GM19463 (cell line): Measurements from ENCODE around the gene B4GALT7.

Source experiments
- ATAC-seq: cut with Tn5 transposase; IDR thresholded peaks from one replicate; pipeline ENCODE4 v1.9.1; 2021; ENCODE audit warnings: mild to moderate bottlenecking, moderate library complexity; ENCODE audit not compliant: unreplicated experiment

Gene B4GALT7

GRCh38 chr5:177592905-177593304 is 7.0 kb upstream of the B4GALT7 start:
- no peak for ATAC-seq

GRCh38 chr5:177593511-177593910 is 6.4 kb upstream of the B4GALT7 start:
- ATAC-seq: no peak

DNA sequence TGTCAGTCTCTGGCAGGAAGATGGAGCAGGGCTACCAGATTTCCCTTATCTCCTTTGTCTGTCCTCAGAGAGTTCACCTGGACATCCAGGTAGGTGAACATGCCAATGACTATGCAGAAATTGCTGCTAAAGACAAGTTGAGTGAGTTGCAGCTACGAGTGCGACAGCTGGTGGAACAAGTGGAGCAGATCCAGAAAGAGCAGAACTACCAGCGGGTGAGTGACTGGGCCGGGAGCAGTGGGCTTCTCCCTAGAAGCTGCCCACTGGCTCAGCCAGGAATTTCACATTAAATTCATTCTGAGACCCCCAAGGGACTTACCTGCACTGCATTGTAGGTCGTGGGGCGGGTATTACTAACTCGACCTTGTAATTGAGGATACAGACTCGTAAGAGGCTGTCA is 5.9 kb upstream of the B4GALT7 start:
- ATAC-seq: no peak

DNA sequence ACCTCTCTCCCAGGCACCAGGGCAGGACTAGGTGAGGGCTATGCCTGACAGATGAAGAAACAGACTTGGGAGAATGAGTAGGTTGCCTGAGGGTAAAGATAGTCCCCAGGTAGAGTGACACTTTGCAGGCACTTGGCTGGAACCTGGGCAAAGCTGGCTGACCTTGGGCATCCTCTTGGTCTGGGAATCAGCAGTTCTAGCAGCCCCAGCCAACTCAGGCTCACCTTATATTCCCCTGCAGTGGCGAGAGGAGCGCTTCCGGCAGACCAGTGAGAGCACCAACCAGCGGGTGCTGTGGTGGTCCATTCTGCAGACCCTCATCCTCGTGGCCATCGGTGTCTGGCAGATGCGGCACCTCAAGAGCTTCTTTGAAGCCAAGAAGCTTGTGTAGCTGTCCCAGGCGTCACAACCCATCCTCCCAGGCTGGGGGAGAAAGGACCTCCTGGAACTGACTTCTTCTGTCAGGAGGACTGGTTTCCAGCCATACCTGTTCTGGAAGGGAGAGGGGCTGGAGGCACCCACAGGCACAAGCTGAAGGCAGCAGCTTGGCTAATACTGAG is 4.8 kb upstream of the B4GALT7 start:
- ATAC-seq: no peak

GRCh38 chr5:177595991-177596774 is 3.7 kb upstream of the B4GALT7 start:
- no peak for ATAC-seq

DNA sequence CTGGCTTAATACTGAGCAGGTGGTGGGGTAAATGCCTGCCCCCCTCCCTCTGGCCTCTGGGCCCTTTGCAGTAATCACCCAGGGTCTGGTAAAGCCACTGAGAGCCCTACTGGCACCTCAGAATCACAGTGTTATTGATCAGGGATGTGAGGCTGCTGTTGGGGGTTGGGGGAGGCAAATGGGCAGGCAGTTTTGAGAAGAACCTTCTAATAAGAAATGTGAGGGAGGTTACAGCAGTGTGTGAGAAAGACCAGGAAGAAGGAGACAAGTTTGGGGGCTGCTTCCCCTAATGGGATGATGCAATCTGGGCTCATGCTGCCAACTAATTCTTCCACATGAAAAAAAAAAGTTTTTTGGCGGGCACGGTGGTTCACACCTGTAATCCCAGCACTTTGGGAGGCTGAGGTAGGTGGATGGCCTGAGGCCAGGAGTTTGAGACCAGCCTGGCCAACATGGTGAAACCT is 3.1 kb upstream of the B4GALT7 start:
- ATAC-seq: no peak

DNA sequence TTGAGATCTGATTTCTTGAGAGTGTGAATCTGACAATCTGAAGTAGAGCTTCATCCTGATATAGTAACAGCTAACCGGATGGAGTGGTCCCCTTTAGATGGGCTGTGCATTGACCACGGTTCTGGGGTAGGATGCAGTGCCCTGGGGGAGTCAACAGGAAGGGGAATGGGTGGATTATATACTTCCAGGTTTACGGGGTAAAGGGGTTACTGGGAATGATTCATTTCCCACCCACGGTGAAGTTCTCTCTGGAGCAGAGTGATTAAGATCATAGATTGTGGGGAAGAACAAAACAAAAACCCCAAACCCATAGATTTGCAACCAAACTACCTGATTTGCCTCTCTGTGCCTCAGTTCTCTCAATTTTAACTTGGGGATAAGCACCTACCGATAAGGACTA is 1.5 kb upstream of the B4GALT7 start:
- no peak for ATAC-seq

DNA sequence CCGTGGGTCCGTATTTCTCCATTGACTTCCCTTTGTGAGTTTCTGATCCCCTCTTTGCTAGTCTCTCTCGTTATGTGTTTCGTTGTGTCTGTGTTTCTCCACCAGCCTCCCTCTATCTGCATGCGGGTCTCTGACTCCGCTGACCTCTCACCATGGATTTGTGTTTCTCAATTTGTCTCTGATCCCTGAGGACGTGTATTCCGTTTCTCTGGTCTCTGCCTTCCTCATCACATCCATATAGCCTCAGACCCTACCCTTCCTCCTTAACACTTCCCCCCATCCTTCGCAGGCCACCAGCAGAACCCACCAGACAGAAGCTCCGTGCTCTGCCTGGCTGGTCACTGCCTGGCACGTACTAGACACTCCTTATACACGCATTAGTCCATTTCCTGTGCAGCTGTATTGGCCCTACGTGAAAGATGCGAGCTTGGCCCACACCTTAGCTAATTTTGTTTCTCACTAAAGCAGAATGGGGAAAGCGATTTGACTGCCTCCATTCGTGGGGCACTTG is 631 bp downstream of the B4GALT7 start:
- ATAC-seq: peak; percentile 3

DNA sequence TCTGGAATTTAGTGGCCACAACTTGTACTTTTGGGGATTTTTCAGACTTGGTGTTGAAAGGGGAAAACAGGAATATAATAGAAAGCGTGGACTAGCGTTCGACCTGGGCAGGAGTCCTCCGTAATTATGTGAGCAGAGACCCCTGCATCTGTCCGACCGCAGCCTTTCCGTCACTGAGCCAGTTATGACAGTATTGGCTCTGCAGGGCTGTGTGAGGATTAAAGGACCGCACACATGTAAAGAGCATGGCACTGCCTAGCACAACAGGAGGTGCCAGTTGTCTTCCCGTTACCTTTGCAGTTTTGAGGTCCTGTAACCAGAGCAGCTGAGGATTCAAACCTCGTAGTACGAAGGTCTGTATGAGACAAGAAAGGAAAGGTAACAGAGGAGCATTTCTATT is 1.2 kb downstream of the B4GALT7 start:
- ATAC-seq: no peak

GRCh38 chr5:177601577-177602457 is 1.9 kb downstream of the B4GALT7 start:
- ATAC-seq: no peak

DNA sequence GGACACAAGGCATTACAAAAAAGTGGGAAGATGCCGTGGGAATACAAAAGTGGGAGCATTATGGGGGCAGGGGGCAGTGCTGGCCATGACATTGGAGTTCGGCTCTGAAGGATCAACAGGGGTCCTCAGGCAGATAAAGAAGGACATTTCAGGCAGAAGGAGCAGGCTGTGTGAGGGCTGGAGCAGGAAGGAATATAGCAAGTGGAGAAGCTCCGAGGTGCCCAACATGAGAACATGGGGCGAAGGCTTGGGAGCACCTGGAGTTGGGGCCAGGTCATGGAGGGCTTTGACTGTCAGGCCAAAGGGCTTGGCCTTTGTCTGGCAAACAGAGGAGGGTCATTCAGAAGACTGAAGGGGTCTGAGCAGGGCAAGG is 2.5 kb downstream of the B4GALT7 start:
- no peak for ATAC-seq

DNA sequence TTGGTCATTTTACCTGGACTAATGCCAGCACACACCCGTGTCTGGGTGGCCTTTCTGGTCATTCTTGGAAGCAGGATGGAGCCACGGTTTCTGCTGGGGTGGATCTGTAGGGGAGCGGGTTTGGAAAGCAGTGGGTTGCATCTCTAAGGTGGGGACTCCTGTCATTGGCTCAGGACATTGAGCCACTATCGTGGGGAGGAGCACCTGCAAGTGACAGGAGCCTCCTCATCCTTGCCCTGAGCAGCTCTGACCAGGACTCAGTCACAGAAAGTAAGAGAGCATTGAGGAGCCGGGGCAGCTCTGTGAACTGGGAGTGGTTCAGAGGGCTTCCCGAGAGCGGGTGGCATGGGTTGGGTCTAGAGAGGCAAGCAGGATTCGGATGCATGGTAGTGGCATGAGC is 3.7 kb downstream of the B4GALT7 start:
- ATAC-seq: no peak

- ATAC-seq: no peak
These were observed 4.2 kb downstream of the B4GALT7 start for GRCh38 chr5:177604116-177604521.

DNA sequence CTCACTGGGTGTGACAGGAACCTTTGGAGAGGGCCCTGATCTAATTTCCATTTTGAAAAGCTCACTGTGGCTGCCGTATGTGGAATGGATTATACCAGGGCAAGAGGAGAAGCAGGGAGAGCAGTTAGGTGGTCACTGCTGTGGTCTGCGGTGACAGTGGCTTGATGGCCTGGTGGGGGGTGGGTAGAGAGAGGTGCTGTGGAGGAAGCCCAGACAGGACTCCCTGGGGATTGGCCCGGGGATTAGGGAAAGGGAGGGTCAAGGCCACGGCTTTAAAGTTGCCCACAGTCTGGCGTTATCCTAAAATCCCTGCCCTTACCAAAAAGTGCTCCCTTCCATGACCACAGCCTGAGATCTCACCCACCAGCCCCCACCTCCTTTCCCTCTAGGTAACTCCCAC is 4.7 kb downstream of the B4GALT7 start:
- no peak for ATAC-seq

- no peak for ATAC-seq
These were observed 5.1 kb downstream of the B4GALT7 start for GRCh38 chr5:177605078-177605477.

DNA sequence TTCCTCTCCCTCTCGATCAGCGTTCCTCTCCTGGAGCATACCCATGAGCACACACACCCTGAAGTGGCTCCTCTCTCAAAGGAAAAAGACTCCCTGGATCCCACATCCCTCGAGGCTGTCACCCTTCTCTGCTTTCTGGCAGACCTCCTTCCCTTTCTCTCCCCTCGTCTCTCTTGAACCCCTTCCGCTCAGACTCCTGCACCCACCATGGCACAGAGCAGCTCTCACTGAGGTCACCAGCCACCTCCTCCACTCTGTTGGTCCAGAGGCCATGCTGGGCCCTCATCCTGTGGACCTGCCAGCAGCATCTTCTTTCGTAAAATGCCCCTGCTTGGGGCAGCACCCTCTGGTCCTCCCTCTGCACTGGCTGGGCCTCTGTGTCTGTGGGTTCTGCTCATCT is 5.7 kb downstream of the B4GALT7 start:
- no peak for ATAC-seq

DNA sequence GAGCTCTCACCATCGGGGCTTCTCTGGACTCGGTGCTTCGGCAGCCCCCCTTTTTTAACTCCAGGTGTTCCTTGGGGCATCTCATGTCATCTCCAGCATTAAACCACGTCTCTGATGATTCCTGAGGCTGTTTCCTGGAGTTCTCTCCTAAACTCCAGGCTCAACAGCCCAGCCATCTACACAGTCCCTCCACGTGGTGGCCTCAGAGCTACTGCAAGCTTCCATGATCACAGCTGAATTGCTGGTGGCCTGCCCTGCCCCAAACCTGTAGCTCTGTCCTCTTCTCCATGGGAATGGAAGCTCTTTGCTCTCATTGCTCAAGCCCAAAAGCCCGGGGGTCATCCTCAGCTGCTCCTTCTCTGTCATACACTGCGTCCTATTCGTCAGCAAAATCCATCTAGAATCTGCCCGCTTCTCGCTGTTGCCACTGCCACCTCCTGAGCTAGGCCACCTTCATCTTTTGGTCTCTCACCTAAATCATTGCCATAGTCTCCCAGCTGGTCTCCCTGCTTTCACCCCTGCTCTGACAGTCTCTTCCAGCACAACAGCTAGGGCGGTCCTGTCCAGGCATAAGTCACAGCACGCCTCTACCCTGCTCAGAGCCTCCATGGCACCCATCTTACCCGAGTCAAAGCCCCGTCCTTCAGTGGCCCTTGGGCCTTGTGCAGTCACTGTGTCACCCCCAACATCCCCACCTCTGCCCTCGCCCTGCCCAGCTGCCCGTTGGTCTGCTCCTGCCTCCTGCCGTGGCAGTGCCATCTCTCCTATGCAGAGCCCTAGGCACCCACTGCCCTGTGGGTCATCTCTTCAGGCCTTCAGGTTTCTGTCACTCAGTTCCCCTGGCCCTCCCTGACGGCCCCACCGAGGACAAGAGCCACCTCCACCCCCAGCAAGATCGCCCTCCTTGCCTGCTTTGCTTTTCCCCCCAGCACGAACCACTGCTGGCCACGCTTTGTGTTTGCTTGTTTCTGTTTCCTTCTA is 6.4 kb downstream of the B4GALT7 start:
- no peak for ATAC-seq

DNA sequence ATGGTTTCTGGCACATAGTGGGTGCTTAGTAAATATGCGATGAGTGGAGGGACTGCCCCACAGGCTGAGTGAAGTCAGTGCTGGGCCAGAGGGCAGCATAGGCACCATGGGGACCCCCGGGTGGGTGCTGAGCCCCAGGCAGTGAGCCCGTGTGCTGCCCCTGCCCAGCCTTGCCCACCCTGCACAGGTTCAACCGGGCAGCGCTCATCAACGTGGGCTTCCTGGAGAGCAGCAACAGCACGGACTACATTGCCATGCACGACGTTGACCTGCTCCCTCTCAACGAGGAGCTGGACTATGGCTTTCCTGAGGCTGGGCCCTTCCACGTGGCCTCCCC is 7.2 kb downstream of the B4GALT7 start:
- no peak for ATAC-seq

- ATAC-seq: peak; percentile 58
These were observed 7.7 kb downstream of the B4GALT7 start for GRCh38 chr5:177607452-177608192.
